DND-41 (cell line): ENCODE data around the gene RNF25.
"Not testable (repeated sequence)": the region's sequence is repeated elsewhere in the genome, so short reads cannot be mapped to it uniquely, and the experiment has no call there.

Experiments
- EZH2 ChIP-seq: IDR thresholded peaks from 3 replicates; pipeline ENCODE4 v1.6.1; 2012; ENCODE audit warnings: borderline replicate concordance, low read depth, mild to moderate bottlenecking, moderate library complexity, low read length, inconsistent platforms; ENCODE audit not compliant: severe bottlenecking
- TF ChIP-seq, protein P1 (sequence below): IDR thresholded peaks from 2 replicates; pipeline ENCODE4 v1.5.1; 2012; ENCODE audit warnings: borderline replicate concordance, low read length, moderate library complexity, mild to moderate bottlenecking; ENCODE audit not compliant: poor library complexity, severe bottlenecking; ENCODE audit errors: extremely low read depth

DNA sequence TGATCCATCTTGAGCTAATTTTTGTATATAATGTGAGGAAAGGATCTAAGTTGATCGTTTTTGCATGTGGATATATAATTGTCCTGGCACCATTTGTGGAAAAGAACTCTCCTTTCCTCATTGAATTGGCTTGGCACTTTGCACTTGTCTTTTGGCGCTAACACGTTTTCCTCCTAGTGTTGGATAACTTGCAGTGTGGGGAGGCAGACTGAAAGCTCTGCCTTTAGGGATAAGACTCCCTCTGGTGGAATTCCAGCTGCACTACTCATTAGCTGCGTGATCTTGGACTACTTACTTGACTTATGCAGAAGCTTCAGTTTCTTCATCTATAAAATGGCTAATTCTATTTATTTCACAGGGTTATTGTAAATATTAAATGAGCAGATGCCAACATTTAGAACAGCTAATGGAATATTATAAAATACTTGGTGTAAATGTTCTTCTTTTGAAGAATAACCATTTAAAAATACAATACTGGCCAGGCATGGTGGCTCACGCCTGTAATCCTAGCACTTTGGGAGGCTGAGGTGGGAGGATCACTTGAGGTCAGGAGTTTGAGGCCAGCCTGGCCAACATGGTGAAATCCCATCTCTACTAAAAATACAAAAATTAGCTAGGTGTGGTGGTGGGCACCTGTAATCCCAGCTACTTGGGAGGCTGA, 15.7 kb upstream of the RNF25 start:
- TF ChIP-seq, protein P1, sequence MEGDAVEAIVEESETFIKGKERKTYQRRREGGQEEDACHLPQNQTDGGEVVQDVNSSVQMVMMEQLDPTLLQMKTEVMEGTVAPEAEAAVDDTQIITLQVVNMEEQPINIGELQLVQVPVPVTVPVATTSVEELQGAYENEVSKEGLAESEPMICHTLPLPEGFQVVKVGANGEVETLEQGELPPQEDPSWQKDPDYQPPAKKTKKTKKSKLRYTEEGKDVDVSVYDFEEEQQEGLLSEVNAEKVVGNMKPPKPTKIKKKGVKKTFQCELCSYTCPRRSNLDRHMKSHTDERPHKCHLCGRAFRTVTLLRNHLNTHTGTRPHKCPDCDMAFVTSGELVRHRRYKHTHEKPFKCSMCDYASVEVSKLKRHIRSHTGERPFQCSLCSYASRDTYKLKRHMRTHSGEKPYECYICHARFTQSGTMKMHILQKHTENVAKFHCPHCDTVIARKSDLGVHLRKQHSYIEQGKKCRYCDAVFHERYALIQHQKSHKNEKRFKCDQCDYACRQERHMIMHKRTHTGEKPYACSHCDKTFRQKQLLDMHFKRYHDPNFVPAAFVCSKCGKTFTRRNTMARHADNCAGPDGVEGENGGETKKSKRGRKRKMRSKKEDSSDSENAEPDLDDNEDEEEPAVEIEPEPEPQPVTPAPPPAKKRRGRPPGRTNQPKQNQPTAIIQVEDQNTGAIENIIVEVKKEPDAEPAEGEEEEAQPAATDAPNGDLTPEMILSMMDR: peak; percentile 80
- not testable (repeated sequence) for TF ChIP-seq EZH2
